ENCODE results near the gene UGGT1. TPM values are rescaled to one million over a fixed set of nuclear protein-coding genes. Genes with fewer than 3 reads are reported as not detected.

Gene UGGT1
- total RNA-seq, 1 donor from 2014 or later = 102 TPM

DNA sequence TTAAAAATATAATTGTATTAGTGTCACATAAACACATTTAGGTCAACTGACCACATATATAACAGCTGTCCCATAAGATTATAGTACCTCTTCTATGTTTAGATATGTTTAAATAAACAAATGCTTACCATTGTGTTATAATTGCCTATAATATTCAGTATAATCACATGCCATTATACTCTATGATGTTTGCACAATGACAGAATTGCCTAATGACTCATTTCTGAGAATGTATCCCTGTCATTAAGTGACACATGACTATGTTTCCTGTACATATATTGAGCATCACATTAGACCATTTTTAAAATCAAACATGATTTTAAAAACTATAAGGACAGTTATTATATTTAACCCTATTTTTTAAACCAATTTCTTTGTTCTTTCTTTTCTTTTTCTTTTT, 137.9 kb downstream of the UGGT1 start:
- H3K36me3 Mint-ChIP-seq (ENCODE audit: low read depth, unreplicated experiment) = no peaks in the 10 kb centered on the region
- H3K27ac Mint-ChIP-seq (ENCODE audit: unreplicated experiment) = no peak overlapping the region
- TF ChIP-seq, protein P1, sequence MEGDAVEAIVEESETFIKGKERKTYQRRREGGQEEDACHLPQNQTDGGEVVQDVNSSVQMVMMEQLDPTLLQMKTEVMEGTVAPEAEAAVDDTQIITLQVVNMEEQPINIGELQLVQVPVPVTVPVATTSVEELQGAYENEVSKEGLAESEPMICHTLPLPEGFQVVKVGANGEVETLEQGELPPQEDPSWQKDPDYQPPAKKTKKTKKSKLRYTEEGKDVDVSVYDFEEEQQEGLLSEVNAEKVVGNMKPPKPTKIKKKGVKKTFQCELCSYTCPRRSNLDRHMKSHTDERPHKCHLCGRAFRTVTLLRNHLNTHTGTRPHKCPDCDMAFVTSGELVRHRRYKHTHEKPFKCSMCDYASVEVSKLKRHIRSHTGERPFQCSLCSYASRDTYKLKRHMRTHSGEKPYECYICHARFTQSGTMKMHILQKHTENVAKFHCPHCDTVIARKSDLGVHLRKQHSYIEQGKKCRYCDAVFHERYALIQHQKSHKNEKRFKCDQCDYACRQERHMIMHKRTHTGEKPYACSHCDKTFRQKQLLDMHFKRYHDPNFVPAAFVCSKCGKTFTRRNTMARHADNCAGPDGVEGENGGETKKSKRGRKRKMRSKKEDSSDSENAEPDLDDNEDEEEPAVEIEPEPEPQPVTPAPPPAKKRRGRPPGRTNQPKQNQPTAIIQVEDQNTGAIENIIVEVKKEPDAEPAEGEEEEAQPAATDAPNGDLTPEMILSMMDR (IDR thresholded peaks at IDR 0.05; ENCODE audit: unreplicated experiment) = no peak
- H3K9me3 Mint-ChIP-seq (ENCODE audit: unreplicated experiment) = no peaks in the 10 kb centered on the region
- H3K27me3 Mint-ChIP-seq (ENCODE audit: unreplicated experiment) = no peaks in the 10 kb centered on the region
- DNase-seq (ENCODE audit: low spot score) = no peak
- H3K4me3 Mint-ChIP-seq (ENCODE audit: unreplicated experiment) = no peak overlapping the region
- no peaks in the 10 kb centered on the region for H3K4me1 Mint-ChIP-seq (ENCODE audit: unreplicated experiment)

DNA sequence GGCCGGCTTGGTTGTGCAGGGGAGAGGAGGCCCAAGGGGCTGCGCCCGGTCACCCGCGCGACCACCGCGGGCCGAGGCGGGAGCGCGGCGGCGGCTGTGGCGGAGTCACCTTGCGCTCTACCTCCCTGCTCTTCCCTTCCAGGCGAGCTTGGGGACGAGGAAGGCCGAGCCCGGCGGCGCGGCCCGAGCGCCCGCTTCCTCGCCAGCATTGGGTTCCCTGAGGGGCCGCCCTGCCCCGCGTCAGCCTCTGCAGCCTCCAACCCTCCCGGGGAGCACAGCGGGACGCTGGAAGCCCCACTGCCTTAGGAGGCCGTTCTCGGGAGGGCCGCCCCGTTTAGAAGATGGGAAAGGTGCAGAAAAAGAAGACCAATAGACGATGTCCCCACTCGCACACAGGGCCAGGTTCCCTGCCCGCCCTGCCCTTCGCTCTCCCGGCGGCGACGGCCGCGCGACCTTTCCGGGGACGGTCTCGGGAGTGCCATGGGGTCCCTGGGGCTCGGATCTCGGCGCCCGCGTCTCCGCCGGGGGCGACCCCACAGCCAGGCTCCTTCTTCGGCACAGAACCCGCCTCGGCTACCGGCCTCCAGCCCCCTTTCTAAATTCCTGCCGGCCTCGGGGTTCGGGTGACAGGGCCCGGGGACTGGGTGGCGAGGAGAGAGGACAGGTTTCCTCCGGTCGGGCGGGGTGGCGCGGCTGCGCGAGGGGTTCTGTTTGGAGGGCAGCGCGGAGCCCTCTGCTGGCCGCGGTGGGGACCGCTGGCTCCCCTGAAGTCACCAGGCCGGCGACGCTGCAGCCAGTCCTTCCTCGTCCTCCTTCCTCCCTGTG, 142.2 kb downstream of the UGGT1 start:
- Mint-ChIP-seq H3K4me3 (ENCODE audit: unreplicated experiment) (peak overlapping the region; percentile 89), H3K27me3 (ENCODE audit: unreplicated experiment) (peaks cover 2% of the 10 kb centered on the region), H3K9me3 (ENCODE audit: unreplicated experiment) (peaks cover 4% of the 10 kb centered on the region), H3K4me1 (ENCODE audit: unreplicated experiment) (no peaks in the 10 kb centered on the region), H3K27ac (ENCODE audit: unreplicated experiment) (no peak overlapping the region), H3K36me3 (ENCODE audit: low read depth, unreplicated experiment) (peaks cover 3% of the 10 kb centered on the region)
- TF ChIP-seq, protein P1 (IDR thresholded peaks at IDR 0.05; ENCODE audit: unreplicated experiment) = peak; percentile 71
- peak; percentile 88 for DNase-seq (ENCODE audit: low spot score)

DNA sequence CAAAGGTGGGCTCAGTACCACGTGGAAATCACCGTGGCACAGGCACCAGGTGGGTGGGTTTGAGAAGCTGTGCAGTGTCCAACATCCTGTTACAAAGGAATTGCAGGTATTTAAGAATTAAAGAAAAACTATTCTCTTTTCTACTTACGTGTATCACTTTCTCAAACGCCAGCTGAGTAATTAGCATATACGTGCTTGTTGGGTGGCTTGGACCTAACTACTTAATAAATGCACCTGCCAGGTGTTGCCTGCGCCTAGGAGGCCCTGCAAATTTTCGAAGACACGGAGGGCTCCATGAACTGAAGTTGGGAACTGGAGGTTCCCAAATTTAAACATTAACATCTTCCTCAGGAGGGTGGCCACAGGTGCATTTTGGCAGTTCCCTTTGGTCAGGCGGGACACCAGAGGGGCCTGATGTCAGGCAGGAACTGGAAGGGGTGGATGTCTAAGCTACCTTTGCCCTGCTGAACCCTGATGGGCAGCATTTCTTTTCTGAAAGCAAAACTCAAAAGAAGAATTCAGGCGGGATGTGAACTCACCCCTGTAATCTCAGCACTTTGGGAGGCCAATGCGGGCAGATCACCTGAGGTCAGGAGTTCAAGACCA, 142.9 kb downstream of the UGGT1 start:
- no peak for DNase-seq (ENCODE audit: low spot score)
- TF ChIP-seq, protein P1 (IDR thresholded peaks at IDR 0.05; ENCODE audit: unreplicated experiment) = no peak
- H3K4me1 Mint-ChIP-seq (ENCODE audit: unreplicated experiment) = no peaks in the 10 kb centered on the region
- H3K4me3 Mint-ChIP-seq (ENCODE audit: unreplicated experiment) = peak overlapping the region; percentile 89
- H3K9me3 Mint-ChIP-seq (ENCODE audit: unreplicated experiment) = peaks cover 5% of the 10 kb centered on the region
- peaks cover 4% of the 10 kb centered on the region for H3K27me3 Mint-ChIP-seq (ENCODE audit: unreplicated experiment)
- peaks cover 3% of the 10 kb centered on the region for H3K36me3 Mint-ChIP-seq (ENCODE audit: low read depth, unreplicated experiment)
- no peak overlapping the region for H3K27ac Mint-ChIP-seq (ENCODE audit: unreplicated experiment)

DNA sequence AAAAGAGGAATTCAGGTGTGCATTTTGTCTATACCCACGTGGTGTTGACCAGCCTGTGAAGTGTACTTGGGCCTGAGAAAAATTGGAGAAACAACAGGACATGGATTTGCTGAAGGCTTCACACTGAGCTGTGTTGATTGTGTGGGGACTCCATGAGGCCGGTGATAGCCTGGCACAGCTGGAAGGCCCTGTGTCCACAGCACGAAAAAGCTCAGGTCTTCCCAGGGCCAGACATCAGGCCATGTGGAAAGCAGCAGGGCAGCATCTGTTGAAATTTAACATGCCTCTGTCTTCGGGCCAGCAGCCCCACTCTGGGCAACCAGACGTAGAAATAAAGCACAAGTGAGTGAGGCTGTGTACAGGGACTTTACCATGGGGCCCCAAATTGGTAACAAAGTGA, 143.6 kb downstream of the UGGT1 start:
- Mint-ChIP-seq H3K4me3 (ENCODE audit: unreplicated experiment) (no peak overlapping the region), H3K4me1 (ENCODE audit: unreplicated experiment) (no peaks in the 10 kb centered on the region), H3K27me3 (ENCODE audit: unreplicated experiment) (peaks cover 4% of the 10 kb centered on the region)

More for the DNA sequence above, 143.6 kb downstream of the UGGT1 start:
- DNase-seq (ENCODE audit: low spot score) = no peak
- H3K9me3 Mint-ChIP-seq (ENCODE audit: unreplicated experiment) = peaks cover 5% of the 10 kb centered on the region
- TF ChIP-seq, protein P1 (IDR thresholded peaks at IDR 0.05; ENCODE audit: unreplicated experiment) = no peak
- peaks cover 3% of the 10 kb centered on the region for H3K36me3 Mint-ChIP-seq (ENCODE audit: low read depth, unreplicated experiment)
- H3K27ac Mint-ChIP-seq (ENCODE audit: unreplicated experiment) = no peak overlapping the region
